Spleen (tissue), 11 donors: ENCODE data around the gene DIABLO. TPM values are rescaled to one million over a fixed set of nuclear protein-coding genes. Genes with fewer than 3 reads are reported as not detected.
"Not testable (repeated sequence)": the region's sequence is repeated elsewhere in the genome, so short reads cannot be mapped to it uniquely, and the experiment has no call there.

Experiments used
- DNase-seq: peaks from one replicate; pipeline ENCODE4 v3.0.0-alpha.2; 2020
- H3K27ac ChIP-seq, 8 donors: fragments of 200-600 bp; sonication (generic) in 7 of 8; 1 replicate in 4 of 8; 2 replicates in 4 of 8; pipeline versions ENCODE4 v1.5.0 to v1.8.0; 2016 to 2021; ENCODE audit warnings: inconsistent platforms in 4 of 8, mild to moderate bottlenecking in 4 of 8, moderate library complexity in 1 of 8
- H3K27me3 ChIP-seq, 7 donors: fragments of 200-600 bp; sonication (generic) in 6 of 7; replicated peaks in 1 of 7; 1 replicate in 4 of 7; 2 replicates in 3 of 7; pipeline versions ENCODE4 v1.5.0 to v1.8.0; 2016 to 2021; ENCODE audit warnings: inconsistent platforms in 3 of 7, mild to moderate bottlenecking in 1 of 7
- H3K36me3 ChIP-seq, 6 donors: fragments of 200-600 bp; sonication (generic) in 5 of 6; 1 replicate in 4 of 6; 2 replicates in 2 of 6; pipeline versions ENCODE4 v1.5.0 to v1.8.0; 2016 to 2021; ENCODE audit warnings: inconsistent platforms in 2 of 6
- H3K4me1 ChIP-seq, 6 donors: fragments of 200-600 bp; sonication (generic) in 5 of 6; 1 replicate in 3 of 6; 2 replicates in 3 of 6; pipeline versions ENCODE4 v1.5.0 to v1.8.0; 2016 to 2021; ENCODE audit warnings: inconsistent platforms in 3 of 6
- H3K4me3 ChIP-seq, 8 donors: fragments of 200-600 bp; sonication (generic) in 7 of 8; 1 replicate in 4 of 8; 2 replicates in 4 of 8; pipeline versions ENCODE4 v1.5.0 to v1.8.0; 2016 to 2021; ENCODE audit warnings: inconsistent platforms in 4 of 8, mild to moderate bottlenecking in 4 of 8, moderate library complexity in 2 of 8
- H3K9me3 ChIP-seq, 8 donors: fragments of 200-600 bp; sonication (generic) in 7 of 8; 1 replicate in 4 of 8; 2 replicates in 4 of 8; pipeline versions ENCODE4 v1.5.0 to v1.8.0; 2016 to 2021; ENCODE audit warnings: inconsistent platforms in 4 of 8
- POLR2A ChIP-seq, 3 donors: fragments of 450-650 bp; IDR thresholded peaks; one replicate each; pipeline ENCODE4 v1.5.1; 2017; ENCODE audit warnings: antibody characterized with exemption in 3 of 3, mild to moderate bottlenecking in 1 of 3
- POLR2AphosphoS5 ChIP-seq, 3 donors: sonication (generic); formaldehyde crosslinking; IDR thresholded peaks; one replicate each; pipeline ENCODE4 v1.5.1; 2017; ENCODE audit warnings: antibody characterized with exemption in 3 of 3
- WGBS, 5 donors: extraction: QIAGEN DNeasy Blood & Tissue Kit in 3 of 5; methylation state at CpG; one replicate each; pipeline versions ENCODE4 v1.1.5 to v1.1.7; 2013 to 2018; 5-methylcytosine and 5-hydroxymethylcytosine counted together
- intact Hi-C: fragments of 100-400 bp; cut with DNase I; formaldehyde crosslinking; loops from one replicate; pipeline ENCODE4 v1.15.0; 2023; ENCODE audit warnings: low total_unique reads
- polyA plus RNA-seq, 3 donors: library from polyadenylated mRNA; stranded (reverse); fragments of 200-250 nt; gene quantifications; one replicate each; pipeline ENCODE4 v1.2.1, GENCODE V29; 2013
- total RNA-seq, 7 donors: library from RNA; depleted of rRNA in 3 of 7; stranded (reverse); fragments of >200 nt in 3 of 7; fragmentation: NEBNext Ultra II Directional in 4 of 7; extraction: Animal tissue kit (Norgen Biotek cat#: 25700) in 4 of 7; gene quantifications; one replicate each; pipeline versions ENCODE4 v1.1.0 to v1.2.1, GENCODE V29; 2016 to 2021
- TF ChIP-seq, protein P1 (sequence below), 11 experiments: fragments of 200-600 bp in 7 of 11; fragments of 450-650 bp in 4 of 11; sonication (generic) in 4 of 11; IDR thresholded peaks in 8 of 11; conservative IDR thresholded peaks in 3 of 11; 1 replicate in 7 of 11; 2 replicates in 4 of 11; pipeline versions ENCODE4 v1.4.0 to v1.8.0; 2016 to 2021; ENCODE audit warnings: antibody characterized with exemption in 11 of 11, inconsistent platforms in 4 of 11, mild to moderate bottlenecking in 1 of 11
- donor health status: healthy with polysubstance abuse.
- donor health status: DM: no; HTN: no; CAD: no; lungs with moderate emphysema.
- donor health status: DM: no; HTN: no; CAD: no.
- donor health status: Bipolar disorder and iron deficiency.
- donor health status: healthy.
- donor health status: DM: no; HTN: no; CAD: no.
- donor health status: DM: yes; HTN: yes; CAD: no.

DIABLO gene
- total and polyA plus RNA-seq, 10 donors = 30.5 to 55.7 (median 39.4) TPM

GRCh38 chr12:122184517-122184916, 41.3 kb downstream of the DIABLO start:
- Histone ChIP-seq H3K4me1 (peaks cover 6 to 30% (median 23%) of the 10 kb centered on the region in 6 donors), H3K36me3 (no peaks in the 10 kb centered on the region), H3K9me3 (no peaks in the 10 kb centered on the region), H3K27ac (peak overlapping the region in 2 of 8 donors; percentile 0 to 21), H3K27me3 (peaks cover 0 to 21% (median 7%) of the 10 kb centered on the region in 7 donors), H3K4me3 (no peak overlapping the region)
- intact Hi-C loops = no loop called here
- peak; percentile 76 for DNase-seq
- 37 to 78% (median 40%) methylated on average over 18 of the region's 18 CpGs for WGBS, 5 donors
- no peak for TF ChIP-seq POLR2AphosphoS5 (IDR thresholded peaks at IDR 0.05)
- TF ChIP-seq, protein P1, sequence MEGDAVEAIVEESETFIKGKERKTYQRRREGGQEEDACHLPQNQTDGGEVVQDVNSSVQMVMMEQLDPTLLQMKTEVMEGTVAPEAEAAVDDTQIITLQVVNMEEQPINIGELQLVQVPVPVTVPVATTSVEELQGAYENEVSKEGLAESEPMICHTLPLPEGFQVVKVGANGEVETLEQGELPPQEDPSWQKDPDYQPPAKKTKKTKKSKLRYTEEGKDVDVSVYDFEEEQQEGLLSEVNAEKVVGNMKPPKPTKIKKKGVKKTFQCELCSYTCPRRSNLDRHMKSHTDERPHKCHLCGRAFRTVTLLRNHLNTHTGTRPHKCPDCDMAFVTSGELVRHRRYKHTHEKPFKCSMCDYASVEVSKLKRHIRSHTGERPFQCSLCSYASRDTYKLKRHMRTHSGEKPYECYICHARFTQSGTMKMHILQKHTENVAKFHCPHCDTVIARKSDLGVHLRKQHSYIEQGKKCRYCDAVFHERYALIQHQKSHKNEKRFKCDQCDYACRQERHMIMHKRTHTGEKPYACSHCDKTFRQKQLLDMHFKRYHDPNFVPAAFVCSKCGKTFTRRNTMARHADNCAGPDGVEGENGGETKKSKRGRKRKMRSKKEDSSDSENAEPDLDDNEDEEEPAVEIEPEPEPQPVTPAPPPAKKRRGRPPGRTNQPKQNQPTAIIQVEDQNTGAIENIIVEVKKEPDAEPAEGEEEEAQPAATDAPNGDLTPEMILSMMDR (IDR thresholded peaks at IDR 0.05 in 8 of 11, conservative IDR thresholded peaks at IDR 0.05 in 3 of 11) = no peak

DNA sequence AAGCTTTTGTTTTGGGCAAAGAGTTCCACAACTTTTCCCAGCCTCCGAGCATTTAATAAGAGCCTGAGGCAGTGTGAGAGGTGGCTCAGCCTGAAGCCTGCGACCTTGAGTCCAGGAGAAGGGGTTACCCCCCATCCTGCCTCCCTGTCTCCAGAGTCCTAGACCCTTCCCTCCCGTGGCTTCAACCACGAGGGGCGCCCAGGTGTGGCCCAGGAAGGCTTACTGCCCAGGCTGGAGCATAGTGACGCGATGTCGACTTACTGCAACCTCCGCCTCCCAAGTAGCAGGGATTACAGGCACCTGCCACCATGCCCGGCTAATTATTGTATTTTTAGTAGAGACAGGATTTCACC, 42.3 kb downstream of the DIABLO start:
- intact Hi-C loops = no loop called here
- no peaks in the 10 kb centered on the region for H3K36me3 ChIP-seq
- TF ChIP-seq, protein P1 (IDR thresholded peaks at IDR 0.05 in 8 of 11, conservative IDR thresholded peaks at IDR 0.05 in 3 of 11) = no peak
- TF ChIP-seq POLR2A (IDR thresholded peaks at IDR 0.05) (no peak), POLR2AphosphoS5 (IDR thresholded peaks at IDR 0.05) (no peak)
- peak overlapping the region; percentile 42 to 72 (median 50) for H3K4me3 ChIP-seq
- peaks cover 6 to 30% (median 23%) of the 10 kb centered on the region in 6 donors for H3K4me1 ChIP-seq
- 72 to 82% (median 77%) methylated on average over 10 of the region's 10 CpGs for WGBS, 5 donors
- H3K27ac ChIP-seq = peak overlapping the region in 2 of 8 donors; percentile 34 to 55
- no peaks in the 10 kb centered on the region for H3K9me3 ChIP-seq
- no peak for DNase-seq
- H3K27me3 ChIP-seq = peaks cover 0 to 21% (median 7%) of the 10 kb centered on the region in 7 donors

DNA sequence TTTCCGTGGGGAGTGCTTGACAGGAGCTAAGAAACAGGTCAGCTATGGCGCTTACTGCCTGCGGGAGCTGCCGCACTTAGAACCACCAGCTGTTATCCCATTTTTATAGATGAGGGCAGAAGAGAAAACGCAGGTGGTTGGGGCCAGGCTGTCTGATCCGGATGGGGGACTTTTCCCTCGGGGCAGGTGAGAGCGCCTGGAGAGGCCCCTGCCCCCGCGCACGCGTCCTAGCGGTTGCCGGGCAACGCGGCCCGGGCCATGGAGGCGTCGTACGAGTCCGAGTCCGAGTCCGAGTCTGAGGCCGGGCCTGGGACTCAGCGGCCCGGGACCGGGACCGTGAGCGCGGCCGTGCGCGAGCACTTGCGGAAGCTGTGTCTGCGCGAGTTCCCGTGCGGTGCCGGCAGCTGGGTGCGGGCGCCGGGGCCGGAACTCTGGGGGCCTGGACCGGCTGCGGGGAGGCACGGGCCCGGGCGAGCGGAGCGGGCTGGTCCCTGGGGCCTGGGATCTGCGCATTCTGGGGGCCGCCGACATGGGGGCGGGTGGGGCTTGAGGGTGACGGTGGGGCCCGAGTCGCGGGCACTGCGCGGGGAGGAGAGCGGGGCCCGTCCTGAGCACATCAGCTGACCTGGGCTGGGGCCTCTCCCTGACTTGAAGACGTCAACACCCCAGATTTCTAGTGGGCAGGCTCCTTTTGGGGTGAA, 42.8 kb downstream of the DIABLO start, which contains the start of gene LRRC43:
TSS of gene LRRC43 (plus strand) at position 237 of the 701 bp plus-strand sequence. CDS start at position 259, 22 bp downstream.
- Histone ChIP-seq H3K4me3 (peak within 1 kb of the TSS; percentile 42 to 72 (median 50)), H3K27me3 (peaks cover 0 to 21% (median 7%) of the 10 kb centered on the region in 7 donors), H3K4me1 (peaks cover 6 to 30% (median 23%) of the 10 kb centered on the region in 6 donors), H3K27ac (peak within 1 kb of the TSS in 4 of 8 donors; percentile 11 to 55 (median 26)), H3K36me3 (no peaks in the 10 kb centered on the region), H3K9me3 (no peaks in the 10 kb centered on the region)
- WGBS, 5 donors = 0 to 11% (median 2%) methylated on average over 15 to 63 of the region's 63 CpGs
- TF ChIP-seq, protein P1 (IDR thresholded peaks at IDR 0.05 in 8 of 11, conservative IDR thresholded peaks at IDR 0.05 in 3 of 11) = no peak
- TF ChIP-seq POLR2AphosphoS5 (IDR thresholded peaks at IDR 0.05) = peak in 2 of 3 donors; percentile 39 to 68
- DNase-seq = peak; percentile 90
- intact Hi-C loops = no loop called here

- H3K4me1 ChIP-seq, H3K9me3 ChIP-seq, H3K27me3 ChIP-seq, intact Hi-C loops, DNase-seq, H3K27ac ChIP-seq, H3K4me3 ChIP-seq, H3K36me3 ChIP-seq: not testable (repeated sequence)
- 87 to 95% (median 89%) methylated on average over 4 of the region's 4 CpGs for WGBS, 5 donors
These were observed 49.4 kb downstream of the DIABLO start for GRCh38 chr12:122176473-122176872.
